HG03045 (cell line): ENCODE data around the gene CNGA2.

Experiments
- ATAC-seq: cut with Tn5 transposase; IDR thresholded peaks from one replicate; pipeline ENCODE4 v1.9.1; 2021; ENCODE audit warnings: mild to moderate bottlenecking, moderate library complexity; ENCODE audit not compliant: unreplicated experiment

CNGA2 gene

GRCh38 chrX:151711154-151711553, 23.4 kb upstream of the CNGA2 start:
- no peak for ATAC-seq

GRCh38 chrX:151711787-151712186, 22.8 kb upstream of the CNGA2 start:
- ATAC-seq: no peak

GRCh38 chrX:151712253-151712652, 22.3 kb upstream of the CNGA2 start:
- no peak for ATAC-seq

GRCh38 chrX:151713849-151714248, 20.7 kb upstream of the CNGA2 start:
- no peak for ATAC-seq

- ATAC-seq: no peak
These were observed 20.2 kb upstream of the CNGA2 start for GRCh38 chrX:151714362-151714761.

GRCh38 chrX:151715752-151716151, 18.8 kb upstream of the CNGA2 start, which contains the start of gene FATE1:
Gene FATE1, plus strand, starts transcription at chrX:151716035. Its CDS starts 85 bp downstream, at chrX:151716120.
- ATAC-seq: no peak

- no peak for ATAC-seq
These were observed 12.2 kb upstream of the CNGA2 start for GRCh38 chrX:151722241-151722846.

- no peak for ATAC-seq
These were observed 11.3 kb upstream of the CNGA2 start for GRCh38 chrX:151723156-151723760.

- ATAC-seq: no peak
These were observed 9.8 kb upstream of the CNGA2 start for GRCh38 chrX:151724563-151725337.

- no peak for ATAC-seq
These were observed 9.3 kb upstream of the CNGA2 start for GRCh38 chrX:151725338-151725614.

- ATAC-seq: no peak
These were observed 7.8 kb upstream of the CNGA2 start for GRCh38 chrX:151726751-151727150.

- no peak for ATAC-seq
These were observed 7.2 kb upstream of the CNGA2 start for GRCh38 chrX:151727346-151727745.

- ATAC-seq: no peak
These were observed 5.4 kb upstream of the CNGA2 start for GRCh38 chrX:151729056-151729725.

- no peak for ATAC-seq
These were observed 673 bp downstream of the CNGA2 start for GRCh38 chrX:151735219-151735618.

GRCh38 chrX:151736685-151737084, 2.1 kb downstream of the CNGA2 start:
- ATAC-seq: no peak

GRCh38 chrX:151737494-151737893, 2.9 kb downstream of the CNGA2 start:
- ATAC-seq: no peak

- no peak for ATAC-seq
These were observed 4.2 kb downstream of the CNGA2 start for GRCh38 chrX:151738751-151739150.

GRCh38 chrX:151741606-151742005, 7.1 kb downstream of the CNGA2 start:
- no peak for ATAC-seq

GRCh38 chrX:151742311-151742710, 7.8 kb downstream of the CNGA2 start:
- ATAC-seq: no peak

- no peak for ATAC-seq
These were observed 9.3 kb downstream of the CNGA2 start for GRCh38 chrX:151743651-151744470.

GRCh38 chrX:151745651-151746050, 11.1 kb downstream of the CNGA2 start:
- no peak for ATAC-seq
